Measurements from ENCODE around the gene ZIC1. TPM values are rescaled to one million over a fixed set of nuclear protein-coding genes. Genes with fewer than 3 reads are reported as not detected.

The ZIC1 gene
- total RNA-seq, 1 donor from 2014 or later, result 21.7 TPM

- DNase-seq (ENCODE audit: low spot score) (no peak), ATAC-seq (no peak)
Observed at GRCh38 chr3:147407498-147408187, 1.5 kb upstream of the ZIC1 start.

GRCh38 chr3:147408188-147409100, 721 bp upstream of the ZIC1 start:
- no peak for DNase-seq (ENCODE audit: low spot score)
- ATAC-seq, result no peak

- DNase-seq (ENCODE audit: low spot score), result no peak
- ATAC-seq, result no peak
Observed at GRCh38 chr3:147410116-147410525, 956 bp downstream of the ZIC1 start.

- ATAC-seq, result no peak
- DNase-seq (ENCODE audit: low spot score), result no peak
Observed at GRCh38 chr3:147410526-147411237, 1.5 kb downstream of the ZIC1 start.

- DNase-seq (ENCODE audit: low spot score), result no peak
- ATAC-seq, result no peak
Observed at GRCh38 chr3:147411238-147411814, 2.2 kb downstream of the ZIC1 start.

GRCh38 chr3:147411815-147412241, 2.7 kb downstream of the ZIC1 start:
- DNase-seq (ENCODE audit: low spot score), result no peak

GRCh38 chr3:147412261-147412916, 3.2 kb downstream of the ZIC1 start:
- no peak for ATAC-seq
- DNase-seq (ENCODE audit: low spot score), result no peak

More at GRCh38 chr3:147411815-147412241, 2.7 kb downstream of the ZIC1 start:
- ATAC-seq, result no peak

- DNase-seq (ENCODE audit: low spot score) (no peak), ATAC-seq (no peak)
Observed at GRCh38 chr3:147412917-147413685, 3.9 kb downstream of the ZIC1 start.

- DNase-seq (ENCODE audit: low spot score) (no peak), ATAC-seq (no peak)
Observed at GRCh38 chr3:147413686-147414389, 4.7 kb downstream of the ZIC1 start.

GRCh38 chr3:147414390-147415138, 5.4 kb downstream of the ZIC1 start:
- no peak for DNase-seq (ENCODE audit: low spot score)
- ATAC-seq, result no peak

GRCh38 chr3:147415286-147415685, 6.1 kb downstream of the ZIC1 start:
- no peak for DNase-seq (ENCODE audit: low spot score)
- no peak for ATAC-seq

- no peak for ATAC-seq
- no peak for DNase-seq (ENCODE audit: low spot score)
Observed at GRCh38 chr3:147415874-147416273, 6.7 kb downstream of the ZIC1 start.

GRCh38 chr3:147416931-147417330, 7.8 kb downstream of the ZIC1 start:
- DNase-seq (ENCODE audit: low spot score) (no peak), ATAC-seq (no peak)

GRCh38 chr3:147417551-147418295, 8.6 kb downstream of the ZIC1 start:
- ATAC-seq, result no peak

GRCh38 chr3:147418371-147418781, 9.2 kb downstream of the ZIC1 start:
- DNase-seq (ENCODE audit: low spot score), result no peak
- no peak for ATAC-seq

More at GRCh38 chr3:147417551-147418295, 8.6 kb downstream of the ZIC1 start:
- no peak for DNase-seq (ENCODE audit: low spot score)

- DNase-seq (ENCODE audit: low spot score), result no peak
- peak; percentile 43 for ATAC-seq
Observed at GRCh38 chr3:147418808-147419701, 9.9 kb downstream of the ZIC1 start.

Data from left lobe of liver (tissue), 2 donors.